Measurements from ENCODE around the gene TMEM270. TPM values are rescaled to one million over a fixed set of nuclear protein-coding genes. Genes with fewer than 3 reads are reported as not detected.
A peak's percentile ranks its signal among the peaks of the same experiment; 100 is the strongest.

The TMEM270 gene
- polyA plus RNA-seq, 1 of the 3 experiments (the other 2 are of a cell fraction), result 0.71 TPM

- Histone ChIP-seq H3K4me3 (ENCODE audit: low read depth in 2 of 2, low read length in 1 of 2) (no peak overlapping the region), H3K27me3 (ENCODE audit: insufficient read depth) (no peaks in the 10 kb centered on the region), H3K9ac (peak overlapping the region; percentile 59), H3F3A (replicated peaks; ENCODE audit: insufficient read depth) (peaks cover 60% of the 10 kb centered on the region), H3K4me2 (peak overlapping the region; percentile 66), H2AFZ (ENCODE audit: low read depth) (no peak overlapping the region), H4K20me1 (ENCODE audit: insufficient read depth) (no peaks in the 10 kb centered on the region), H3K9me3 (no peaks in the 10 kb centered on the region), H3K79me2 (ENCODE audit: insufficient read depth) (no peaks in the 10 kb centered on the region), H3K9me2 (no peaks in the 10 kb centered on the region), H3K4me1 (ENCODE audit: control insufficient read depth in 1 of 2, insufficient read depth in 2 of 2, low read depth in 1 of 2, low read length in 1 of 2) (peaks cover 28 to 30% of the 10 kb centered on the region in 2 experiments; a peak in 3 of 4 replicates), H3K36me3 (replicated peaks in 1 of 2; ENCODE audit: control insufficient read depth in 1 of 2, insufficient read depth in 2 of 2, low read length in 1 of 2) (no peaks in the 10 kb centered on the region), H3K27ac (ENCODE audit: low read depth in 2 of 2, low read length in 1 of 2) (peak overlapping the region in 1 of 2 experiments; percentile 93; a peak in 2 of 4 replicates)
- no peak for TF ChIP-seq TCF12 (IDR thresholded peaks at IDR 0.05)
- TF ChIP-seq RFX5 (IDR thresholded peaks at IDR 0.05; ENCODE audit: low read length), result no peak
- no peak for TF ChIP-seq IRF3 (IDR thresholded peaks at IDR 0.05; ENCODE audit: low read depth, low read length)
- CTCF ChIA-PET, result interaction anchor here (1.1 to 2.9 kb wide), 5 partner anchors 13 to 169 kb away, joined by 3 to 15 read pairs (median 3); no protein-coding TSS in a partner anchor
- 92% methylated on average over 6 of the region's 6 CpGs for WGBS (ENCODE audit: low lambda C conversion rate)
- no peak for DNase-seq
- POLR2A ChIA-PET, result no interaction called here
Observed at GRCh38 chr7:73894166-73894565, 33.2 kb downstream of the TMEM270 start.

- Histone ChIP-seq H3K9me2 (no peaks in the 10 kb centered on the region), H3K4me1 (ENCODE audit: control insufficient read depth in 1 of 2, insufficient read depth in 2 of 2, low read depth in 1 of 2, low read length in 1 of 2) (peaks cover 33 to 36% of the 10 kb centered on the region in 2 experiments; a peak in 3 of 4 replicates), H3K27ac (ENCODE audit: low read depth in 2 of 2, low read length in 1 of 2) (peak overlapping the region in 1 of 2 experiments; percentile 93; a peak in 2 of 4 replicates), H3K27me3 (ENCODE audit: insufficient read depth) (no peaks in the 10 kb centered on the region), H3K9ac (peak overlapping the region; percentile 59), H3K36me3 (replicated peaks in 1 of 2; ENCODE audit: control insufficient read depth in 1 of 2, insufficient read depth in 2 of 2, low read length in 1 of 2) (no peaks in the 10 kb centered on the region), H3K4me2 (peak overlapping the region; percentile 66), H3F3A (replicated peaks; ENCODE audit: insufficient read depth) (peaks cover 61% of the 10 kb centered on the region), H3K79me2 (ENCODE audit: insufficient read depth) (no peaks in the 10 kb centered on the region), H4K20me1 (ENCODE audit: insufficient read depth) (no peaks in the 10 kb centered on the region), H3K4me3 (ENCODE audit: low read depth in 2 of 2, low read length in 1 of 2) (no peak overlapping the region), H3K9me3 (no peaks in the 10 kb centered on the region), H2AFZ (ENCODE audit: low read depth) (peak overlapping the region; percentile 20; the same call in 1 of the 2 replicates)
- ChIA-PET CTCF (interaction anchor here (0.8 to 2.9 kb wide), 4 partner anchors 94 to 170 kb away, joined by 3 to 15 read pairs (median 3); no protein-coding TSS in a partner anchor), POLR2A (no interaction called here)
- WGBS (ENCODE audit: low lambda C conversion rate), result 2% methylated on average over 12 of the region's 20 CpGs
- DNase-seq, result peak; percentile 87
- peak; percentile 100 for TF ChIP-seq JUND (IDR thresholded peaks at IDR 0.05)
- TF ChIP-seq NFIC (IDR thresholded peaks at IDR 0.05; ENCODE audit: borderline replicate concordance), result peak; percentile 99
- peak; percentile 25; the same call in 1 of the 2 replicates for TF ChIP-seq RAD21 (IDR thresholded peaks at IDR 0.05; ENCODE audit: low read length)
- TF ChIP-seq SMC3 (IDR thresholded peaks at IDR 0.05; ENCODE audit: low read depth, low read length), result no peak
- TF ChIP-seq CHD2 (IDR thresholded peaks at IDR 0.05; ENCODE audit: low read length, partially characterized antibody), result peak; percentile 6
- peak; percentile 99 for TF ChIP-seq FOSL2 (IDR thresholded peaks at IDR 0.05; ENCODE audit: borderline replicate concordance, low read depth)
- TF ChIP-seq RCOR1 (IDR thresholded peaks at IDR 0.05; ENCODE audit: low read length), result peak; percentile 74; the same call in 1 of the 2 replicates
- TF ChIP-seq EP300 (IDR thresholded peaks at IDR 0.05; ENCODE audit: borderline replicate concordance in 1 of 2, low read depth in 1 of 2, low read length in 1 of 2), result peak; percentile 49 to 99
- peak; percentile 87; the same call in 1 of the 2 replicates for TF ChIP-seq SIN3A (IDR thresholded peaks at IDR 0.05; ENCODE audit: borderline replicate concordance, low read depth, low read length)
- TF ChIP-seq TAF1 (IDR thresholded peaks at IDR 0.05; ENCODE audit: borderline replicate concordance, low read depth, low read length), result peak; percentile 24; the same call in 1 of the 2 replicates
- TF ChIP-seq PBX3 (IDR thresholded peaks at IDR 0.05), result peak; percentile 86
- TF ChIP-seq FOXM1 (IDR thresholded peaks at IDR 0.05; ENCODE audit: low read depth), result peak; percentile 95
- TF ChIP-seq USF2 (IDR thresholded peaks at IDR 0.05; ENCODE audit: borderline replicate concordance, low read depth, low read length), result no peak
- TF ChIP-seq MAX (IDR thresholded peaks at IDR 0.05; ENCODE audit: low read depth), result peak; percentile 99
- TF ChIP-seq REST (IDR thresholded peaks at IDR 0.05; ENCODE audit: low read depth, low read length), result peak; percentile 58; the same call in 1 of the 2 replicates
- TF ChIP-seq RXRA (IDR thresholded peaks at IDR 0.05; ENCODE audit: borderline replicate concordance, low read depth), result peak; percentile 100
Observed at GRCh38 chr7:73894733-73895551, 34.0 kb downstream of the TMEM270 start.

Measured in SK-N-SH (cell line).